ENCODE data around the gene FRS3.

- no peak for TF ChIP-seq POLR2A (IDR thresholded peaks at IDR 0.05; ENCODE audit: low read length)
- TF ChIP-seq GATA1 (IDR thresholded peaks at IDR 0.05; ENCODE audit: low read depth, low read length): no peak
Observed at GRCh38 chr6:41771058-41771983, 8.4 kb downstream of the FRS3 start.
